ENCODE measurements around the gene KIF6. TPM values are rescaled to one million over a fixed set of nuclear protein-coding genes. Genes with fewer than 3 reads are reported as not detected.

The KIF6 gene
- polyA plus RNA-seq, 2 of the 4 experiments (the other 2 are of a cell fraction): 0.05 to 0.39 TPM

- FAIRE-seq: no peak
- H3K9me3 ChIP-seq: no peaks in the 10 kb centered on the region
- no peak overlapping the region for H3K4me3 ChIP-seq
- ChIA-PET CTCF (interaction anchor here (2.0 kb wide), 1 partner anchor 8 kb away, joined by 9 read pairs; no protein-coding TSS in a partner anchor), POLR2A (no interaction called here)
- no peak for ATAC-seq
- H3K4me1 ChIP-seq: no peaks in the 10 kb centered on the region
- TF ChIP-seq HEYL (CRISPR knock-in tag; IDR thresholded peaks at IDR 0.05) (no peak), NPAS2 (CRISPR knock-in tag; IDR thresholded peaks at IDR 0.05; ENCODE audit: borderline replicate concordance) (no peak), CBX2 (IDR thresholded peaks at IDR 0.05; ENCODE audit: borderline replicate concordance, low read depth) (no peak)
- TF ChIP-seq, protein P1, sequence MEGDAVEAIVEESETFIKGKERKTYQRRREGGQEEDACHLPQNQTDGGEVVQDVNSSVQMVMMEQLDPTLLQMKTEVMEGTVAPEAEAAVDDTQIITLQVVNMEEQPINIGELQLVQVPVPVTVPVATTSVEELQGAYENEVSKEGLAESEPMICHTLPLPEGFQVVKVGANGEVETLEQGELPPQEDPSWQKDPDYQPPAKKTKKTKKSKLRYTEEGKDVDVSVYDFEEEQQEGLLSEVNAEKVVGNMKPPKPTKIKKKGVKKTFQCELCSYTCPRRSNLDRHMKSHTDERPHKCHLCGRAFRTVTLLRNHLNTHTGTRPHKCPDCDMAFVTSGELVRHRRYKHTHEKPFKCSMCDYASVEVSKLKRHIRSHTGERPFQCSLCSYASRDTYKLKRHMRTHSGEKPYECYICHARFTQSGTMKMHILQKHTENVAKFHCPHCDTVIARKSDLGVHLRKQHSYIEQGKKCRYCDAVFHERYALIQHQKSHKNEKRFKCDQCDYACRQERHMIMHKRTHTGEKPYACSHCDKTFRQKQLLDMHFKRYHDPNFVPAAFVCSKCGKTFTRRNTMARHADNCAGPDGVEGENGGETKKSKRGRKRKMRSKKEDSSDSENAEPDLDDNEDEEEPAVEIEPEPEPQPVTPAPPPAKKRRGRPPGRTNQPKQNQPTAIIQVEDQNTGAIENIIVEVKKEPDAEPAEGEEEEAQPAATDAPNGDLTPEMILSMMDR (IDR thresholded peaks at IDR 0.05): no peak
- WGBS (ENCODE audit: missing lambda C conversion rate): 16% methylated on average over 3 of the region's 3 CpGs
- no peak for DNase-seq (ENCODE audit: low read depth in 1 of 2, low spot score in 1 of 2)
- H3K4me2 ChIP-seq: no peak overlapping the region
- no peak overlapping the region for H3K27ac ChIP-seq
Observed at GRCh38 chr6:39370390-39370789, 354.8 kb downstream of the KIF6 start.

- ChIA-PET CTCF (interaction anchor here (2.0 kb wide), 1 partner anchor 8 kb away, joined by 9 read pairs; no protein-coding TSS in a partner anchor), POLR2A (no interaction called here)
- TF ChIP-seq EP300 (IDR thresholded peaks at IDR 0.05) (no peak), HEYL (CRISPR knock-in tag; IDR thresholded peaks at IDR 0.05) (no peak), GATA3 (IDR thresholded peaks at IDR 0.05; ENCODE audit: borderline replicate concordance) (no peak), ATOH8 (CRISPR knock-in tag; IDR thresholded peaks at IDR 0.05; ENCODE audit: low read depth) (no peak), CEBPB (IDR thresholded peaks at IDR 0.05) (no peak)
- TF ChIP-seq, protein P2, sequence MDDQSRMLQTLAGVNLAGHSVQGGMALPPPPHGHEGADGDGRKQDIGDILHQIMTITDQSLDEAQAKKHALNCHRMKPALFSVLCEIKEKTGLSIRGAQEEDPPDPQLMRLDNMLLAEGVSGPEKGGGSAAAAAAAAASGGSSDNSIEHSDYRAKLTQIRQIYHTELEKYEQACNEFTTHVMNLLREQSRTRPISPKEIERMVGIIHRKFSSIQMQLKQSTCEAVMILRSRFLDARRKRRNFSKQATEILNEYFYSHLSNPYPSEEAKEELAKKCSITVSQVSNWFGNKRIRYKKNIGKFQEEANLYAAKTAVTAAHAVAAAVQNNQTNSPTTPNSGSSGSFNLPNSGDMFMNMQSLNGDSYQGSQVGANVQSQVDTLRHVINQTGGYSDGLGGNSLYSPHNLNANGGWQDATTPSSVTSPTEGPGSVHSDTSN (IDR thresholded peaks at IDR 0.05): no peak
- WGBS (ENCODE audit: missing lambda C conversion rate): 0% methylated on average over 1 of the region's 1 CpG
- ATAC-seq (no peak), FAIRE-seq (no peak), DNase-seq (ENCODE audit: low read depth in 1 of 2, low spot score in 1 of 2) (no peak)
- no peaks in the 10 kb centered on the region for H3K9me3 ChIP-seq
- no peak overlapping the region for H3K27ac ChIP-seq
- H3K4me3 ChIP-seq: no peak overlapping the region
- H3K4me1 ChIP-seq: no peaks in the 10 kb centered on the region
- no peak overlapping the region for H3K4me2 ChIP-seq
Observed at GRCh38 chr6:39369987-39370386, 355.2 kb downstream of the KIF6 start.

GRCh38 chr6:39367700-39368099 lies 357.5 kb downstream of the KIF6 start:
- ATAC-seq: no peak
- WGBS (ENCODE audit: missing lambda C conversion rate): 62% methylated on average over 3 of the region's 3 CpGs
- no peak overlapping the region for H3K4me3 ChIP-seq
- ChIA-PET CTCF (interaction anchor here (0.6 to 1.4 kb wide), 3 partner anchors 9 to 665 kb away, joined by 3 read pairs; no protein-coding TSS in a partner anchor), POLR2A (no interaction called here)
- H3K27ac ChIP-seq: no peak overlapping the region
- H3K4me1 ChIP-seq: no peaks in the 10 kb centered on the region
- H3K4me2 ChIP-seq: no peak overlapping the region
- no peak for FAIRE-seq
- TF ChIP-seq MAZ (IDR thresholded peaks at IDR 0.05; ENCODE audit: borderline replicate concordance, low read depth, low read length) (no peak), TFCP2L1 (CRISPR knock-in tag; IDR thresholded peaks at IDR 0.05) (no peak)
- TF ChIP-seq, protein P1 (IDR thresholded peaks at IDR 0.05): no peak
- no peaks in the 10 kb centered on the region for H3K9me3 ChIP-seq
- DNase-seq (ENCODE audit: low read depth in 1 of 2, low spot score in 1 of 2): no peak

DNA sequence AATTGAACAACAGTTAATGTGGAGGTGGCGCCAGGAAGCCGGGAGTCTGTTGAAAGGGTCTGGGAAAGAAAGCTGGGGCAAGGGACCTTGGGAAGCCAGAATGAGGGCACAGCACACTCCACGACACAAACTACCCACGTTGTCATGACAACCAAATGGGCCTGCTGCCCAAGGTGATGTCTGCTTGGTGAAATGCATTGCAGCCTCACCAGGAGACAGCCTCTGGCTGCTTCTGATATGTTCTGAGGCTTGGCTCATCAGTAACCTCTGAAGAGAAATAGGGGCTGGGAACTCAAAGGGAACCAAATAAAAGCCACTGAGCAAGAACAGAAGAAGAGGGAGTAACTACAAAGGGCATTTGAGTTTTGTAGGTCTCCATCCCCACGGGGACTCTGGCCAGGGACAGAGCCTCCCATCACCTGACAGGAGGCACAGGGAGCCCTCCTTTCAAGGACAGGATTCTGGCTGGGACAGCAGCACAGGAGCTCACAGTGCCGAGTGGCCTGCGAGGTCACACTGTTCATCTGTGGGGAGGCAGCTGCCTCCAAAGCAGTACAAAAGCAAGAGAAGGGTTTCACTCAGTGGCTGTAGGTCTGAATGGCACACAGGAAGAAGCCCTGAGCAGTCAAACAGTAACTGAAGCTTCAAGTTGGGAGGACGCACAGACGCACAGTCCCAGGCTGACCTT lies 358.1 kb downstream of the KIF6 start:
- Histone ChIP-seq H3K9me3 (no peaks in the 10 kb centered on the region), H3K27ac (no peak overlapping the region), H3K4me2 (no peak overlapping the region), H3K4me1 (no peaks in the 10 kb centered on the region), H3K4me3 (no peak overlapping the region)
- WGBS (ENCODE audit: missing lambda C conversion rate): 62% methylated on average over 8 of the region's 9 CpGs
- ATAC-seq (no peak), FAIRE-seq (no peak), DNase-seq (ENCODE audit: low read depth in 1 of 2, low spot score in 1 of 2) (no peak)
- ChIA-PET CTCF (interaction anchor here (0.6 to 1.4 kb wide), 3 partner anchors 10 to 665 kb away, joined by 3 read pairs; no protein-coding TSS in a partner anchor), POLR2A (no interaction called here)
- no peak for TF ChIP-seq SREBF2 (IDR thresholded peaks at IDR 0.05)
- TF ChIP-seq HES2 (IDR thresholded peaks at IDR 0.05): no peak
- TF ChIP-seq, protein P1 (IDR thresholded peaks at IDR 0.05): no peak
- TF ChIP-seq CHD2 (IDR thresholded peaks at IDR 0.05; ENCODE audit: low read length, partially characterized antibody): no peak
- no peak for TF ChIP-seq SMC3 (IDR thresholded peaks at IDR 0.05)
- no peak for TF ChIP-seq NPAS2 (CRISPR knock-in tag; IDR thresholded peaks at IDR 0.05; ENCODE audit: borderline replicate concordance)
- no peak for TF ChIP-seq BHLHE40 (IDR thresholded peaks at IDR 0.05; ENCODE audit: low read depth, low read length)
- TF ChIP-seq MAFK (IDR thresholded peaks at IDR 0.05; ENCODE audit: partially characterized antibody): no peak

Data from A549 (cell line).